Lower lobe of right lung (tissue), 2 donors: ENCODE data around the gene RAPGEF5. TPM values are rescaled to one million over a fixed set of nuclear protein-coding genes. Genes with fewer than 3 reads are reported as not detected.

ENCODE experiments used
- ATAC-seq, 2 donors: fragments of 200-7000 bp; cut with Tn5 transposase; one replicate each; pipeline ENCODE4 v1.9.1; 2020 to 2022; ENCODE audit warnings: mild to moderate bottlenecking in 2 of 2, moderate library complexity in 2 of 2
- DNase-seq: peaks from one replicate; pipeline ENCODE4 v3.0.0-alpha.2; 2020
- H3K27ac ChIP-seq: fragments of 200-600 bp; one replicate; pipeline ENCODE4 v1.8.0; 2022
- H3K27me3 ChIP-seq: fragments of 200-600 bp; one replicate; pipeline ENCODE4 v1.8.0; 2022; ENCODE audit warnings: low read depth
- H3K36me3 ChIP-seq: fragments of 200-600 bp; one replicate; pipeline ENCODE4 v1.8.0; 2022; ENCODE audit warnings: mild to moderate bottlenecking
- H3K4me1 ChIP-seq: fragments of 200-600 bp; one replicate; pipeline ENCODE4 v1.8.0; 2022
- H3K4me3 ChIP-seq: fragments of 200-600 bp; one replicate; pipeline ENCODE4 v1.8.0; 2022; ENCODE audit warnings: mild to moderate bottlenecking
- H3K9me3 ChIP-seq: fragments of 200-600 bp; one replicate; pipeline ENCODE4 v1.8.0; 2022
- CTCF ChIP-seq: fragments of 200-600 bp; IDR thresholded peaks from one replicate; pipeline ENCODE4 v1.8.0; 2022; ENCODE audit warnings: antibody characterized with exemption, mild to moderate bottlenecking
- intact Hi-C: fragments of 100-400 bp; cut with DNase I; formaldehyde crosslinking; loops from one replicate; pipeline ENCODE4 v1.11.0; 2022
- total RNA-seq: library from RNA; stranded (reverse); fragmentation: NEBNext Ultra II Directional; extraction: Animal tissue kit (Norgen Biotek cat#: 25700); gene quantifications from one replicate; pipeline ENCODE4 v1.2.1, GENCODE V29; 2021
- donor health status: DM: no; HTN: yes; CAD: no; lungs with severe emphysema.

RAPGEF5 gene
- total RNA-seq, 1 donor from 2014 or later = 85.1 TPM

GRCh38 chr7:22189230-22189629 is 167.7 kb downstream of the RAPGEF5 start:
- Histone ChIP-seq H3K36me3 (peaks cover 72% of the 10 kb centered on the region), H3K4me1 (peaks cover 13% of the 10 kb centered on the region), H3K4me3 (no peak overlapping the region), H3K27me3 (no peaks in the 10 kb centered on the region), H3K27ac (no peak overlapping the region), H3K9me3 (no peaks in the 10 kb centered on the region)
- intact Hi-C loops = no loop called here
- DNase-seq = no peak
- TF ChIP-seq CTCF = no peak
- ATAC-seq = no peak

GRCh38 chr7:22187691-22188348 is 169.1 kb downstream of the RAPGEF5 start:
- no peaks in the 10 kb centered on the region for H3K27me3 ChIP-seq
- peaks cover 63% of the 10 kb centered on the region for H3K36me3 ChIP-seq
- H3K9me3 ChIP-seq = no peaks in the 10 kb centered on the region
- TF ChIP-seq CTCF = no peak
- H3K4me1 ChIP-seq = peaks cover 4% of the 10 kb centered on the region
- ATAC-seq = no peak
- DNase-seq = no peak
- no peak overlapping the region for H3K4me3 ChIP-seq
- H3K27ac ChIP-seq = no peak overlapping the region
- intact Hi-C loops = no loop called here

GRCh38 chr7:22185559-22185958 is 171.4 kb downstream of the RAPGEF5 start:
- intact Hi-C loops = no loop called here
- Histone ChIP-seq H3K27me3 (no peaks in the 10 kb centered on the region), H3K4me1 (no peaks in the 10 kb centered on the region), H3K4me3 (no peak overlapping the region), H3K9me3 (no peaks in the 10 kb centered on the region), H3K27ac (no peak overlapping the region), H3K36me3 (peaks cover 49% of the 10 kb centered on the region)
- TF ChIP-seq CTCF = no peak
- no peak for ATAC-seq
- DNase-seq = no peak

- no peaks in the 10 kb centered on the region for H3K9me3 ChIP-seq
- ATAC-seq (no peak), DNase-seq (no peak)
- H3K27me3 ChIP-seq = no peaks in the 10 kb centered on the region
- TF ChIP-seq CTCF = no peak
- no peaks in the 10 kb centered on the region for H3K4me1 ChIP-seq
- intact Hi-C loops = no loop called here
- no peak overlapping the region for H3K4me3 ChIP-seq
- H3K27ac ChIP-seq = no peak overlapping the region
- H3K36me3 ChIP-seq = peaks cover 42% of the 10 kb centered on the region
These were observed 172.3 kb downstream of the RAPGEF5 start for GRCh38 chr7:22184549-22185199.

- no peak overlapping the region for H3K27ac ChIP-seq
- intact Hi-C loops = no loop called here
- no peaks in the 10 kb centered on the region for H3K27me3 ChIP-seq
- no peak for DNase-seq
- H3K4me1 ChIP-seq = no peaks in the 10 kb centered on the region
- no peaks in the 10 kb centered on the region for H3K9me3 ChIP-seq
- no peak overlapping the region for H3K4me3 ChIP-seq
- TF ChIP-seq CTCF = no peak
- ATAC-seq = no peak
- peaks cover 40% of the 10 kb centered on the region for H3K36me3 ChIP-seq
These were observed 173.3 kb downstream of the RAPGEF5 start for GRCh38 chr7:22183522-22184280.
